OCI-LY7 (cell line): ENCODE data around the gene SPOCK1.
"Not testable (repeated sequence)": the region's sequence is repeated elsewhere in the genome, so short reads cannot be mapped to it uniquely, and the experiment has no call there.

Source experiments
- EZH2phosphoT487 ChIP-seq: fragments of 200-600 bp; sonication (generic); IDR thresholded peaks from 2 replicates; pipeline ENCODE4 v1.6.1; 2018; ENCODE audit warnings: low read depth, borderline replicate concordance, mild to moderate bottlenecking, mixed run types, antibody characterized with exemption, low read length, moderate library complexity, mixed read lengths
- TF ChIP-seq, protein P1 (sequence below): fragments of 200-600 bp; sonication (generic); conservative IDR thresholded peaks from 2 replicates; pipeline ENCODE4 v1.5.1; 2014; ENCODE audit warnings: mild to moderate bottlenecking, antibody characterized with exemption, low read length, moderate library complexity, mixed read lengths

DNA sequence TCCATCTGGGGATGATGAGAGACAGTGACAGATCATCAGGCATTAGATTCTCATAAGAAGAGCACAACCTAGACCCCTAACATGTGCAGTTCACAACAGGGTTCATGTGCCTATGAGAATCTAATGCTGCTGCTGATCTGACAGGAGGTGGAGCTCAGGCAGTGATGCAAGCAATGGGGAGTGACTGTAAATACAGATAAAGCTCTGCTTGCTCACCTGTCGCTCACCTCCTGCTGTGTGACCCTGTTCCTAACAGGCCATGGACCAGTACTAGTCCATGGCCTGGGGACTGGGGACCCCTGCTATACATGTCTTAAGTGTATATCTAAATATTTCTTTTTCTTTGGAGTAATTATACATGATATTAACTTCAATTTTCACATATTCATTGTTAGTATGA lies 265.8 kb downstream of the SPOCK1 start:
- TF ChIP-seq, protein P1, sequence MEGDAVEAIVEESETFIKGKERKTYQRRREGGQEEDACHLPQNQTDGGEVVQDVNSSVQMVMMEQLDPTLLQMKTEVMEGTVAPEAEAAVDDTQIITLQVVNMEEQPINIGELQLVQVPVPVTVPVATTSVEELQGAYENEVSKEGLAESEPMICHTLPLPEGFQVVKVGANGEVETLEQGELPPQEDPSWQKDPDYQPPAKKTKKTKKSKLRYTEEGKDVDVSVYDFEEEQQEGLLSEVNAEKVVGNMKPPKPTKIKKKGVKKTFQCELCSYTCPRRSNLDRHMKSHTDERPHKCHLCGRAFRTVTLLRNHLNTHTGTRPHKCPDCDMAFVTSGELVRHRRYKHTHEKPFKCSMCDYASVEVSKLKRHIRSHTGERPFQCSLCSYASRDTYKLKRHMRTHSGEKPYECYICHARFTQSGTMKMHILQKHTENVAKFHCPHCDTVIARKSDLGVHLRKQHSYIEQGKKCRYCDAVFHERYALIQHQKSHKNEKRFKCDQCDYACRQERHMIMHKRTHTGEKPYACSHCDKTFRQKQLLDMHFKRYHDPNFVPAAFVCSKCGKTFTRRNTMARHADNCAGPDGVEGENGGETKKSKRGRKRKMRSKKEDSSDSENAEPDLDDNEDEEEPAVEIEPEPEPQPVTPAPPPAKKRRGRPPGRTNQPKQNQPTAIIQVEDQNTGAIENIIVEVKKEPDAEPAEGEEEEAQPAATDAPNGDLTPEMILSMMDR = not testable (repeated sequence)
- not testable (repeated sequence) for TF ChIP-seq EZH2phosphoT487
